ENCODE data around the gene DCDC2C. TPM values are rescaled to one million over a fixed set of nuclear protein-coding genes. Genes with fewer than 3 reads are reported as not detected.

Gene DCDC2C
- polyA plus RNA-seq, 1 of the 3 experiments (the other 2 are of a cell fraction), result not detected

- Histone ChIP-seq H4K20me1 (ENCODE audit: insufficient read depth) (no peaks in the 10 kb centered on the region), H3K4me3 (ENCODE audit: low read depth in 2 of 2, low read length in 1 of 2) (no peak overlapping the region), H3K4me1 (ENCODE audit: control insufficient read depth in 1 of 2, insufficient read depth in 2 of 2, low read depth in 1 of 2, low read length in 1 of 2) (no peaks in the 10 kb centered on the region), H3K4me2 (no peak overlapping the region), H3K9me2 (no peaks in the 10 kb centered on the region), H2AFZ (ENCODE audit: low read depth) (no peak overlapping the region), H3F3A (replicated peaks; ENCODE audit: insufficient read depth) (no peaks in the 10 kb centered on the region), H3K36me3 (replicated peaks in 1 of 2; ENCODE audit: control insufficient read depth in 1 of 2, insufficient read depth in 2 of 2, low read length in 1 of 2) (no peaks in the 10 kb centered on the region), H3K27ac (ENCODE audit: low read depth in 2 of 2, low read length in 1 of 2) (no peak overlapping the region), H3K79me2 (ENCODE audit: insufficient read depth) (no peaks in the 10 kb centered on the region), H3K9ac (no peak overlapping the region), H3K27me3 (ENCODE audit: insufficient read depth) (no peaks in the 10 kb centered on the region), H3K9me3 (no peaks in the 10 kb centered on the region; the same call in 1 of the 2 replicates)
- WGBS (ENCODE audit: low lambda C conversion rate), result 11% methylated on average over 2 of the region's 2 CpGs
- DNase-seq, result no peak
- TF ChIP-seq YY1 (IDR thresholded peaks at IDR 0.05; ENCODE audit: low read depth), result no peak
- no peak for TF ChIP-seq TAF1 (IDR thresholded peaks at IDR 0.05; ENCODE audit: borderline replicate concordance, low read depth, low read length)
- TF ChIP-seq RCOR1 (IDR thresholded peaks at IDR 0.05; ENCODE audit: low read length), result no peak
- TF ChIP-seq RXRA (IDR thresholded peaks at IDR 0.05; ENCODE audit: borderline replicate concordance, low read depth), result no peak
- TF ChIP-seq EZH2phosphoT487 (IDR thresholded peaks at IDR 0.05; ENCODE audit: borderline replicate concordance, low read depth), result no peak
- no peak for TF ChIP-seq JUND (IDR thresholded peaks at IDR 0.05)
- TF ChIP-seq REST (IDR thresholded peaks at IDR 0.05; ENCODE audit: low read depth, low read length), result no peak
- TF ChIP-seq, protein P1, sequence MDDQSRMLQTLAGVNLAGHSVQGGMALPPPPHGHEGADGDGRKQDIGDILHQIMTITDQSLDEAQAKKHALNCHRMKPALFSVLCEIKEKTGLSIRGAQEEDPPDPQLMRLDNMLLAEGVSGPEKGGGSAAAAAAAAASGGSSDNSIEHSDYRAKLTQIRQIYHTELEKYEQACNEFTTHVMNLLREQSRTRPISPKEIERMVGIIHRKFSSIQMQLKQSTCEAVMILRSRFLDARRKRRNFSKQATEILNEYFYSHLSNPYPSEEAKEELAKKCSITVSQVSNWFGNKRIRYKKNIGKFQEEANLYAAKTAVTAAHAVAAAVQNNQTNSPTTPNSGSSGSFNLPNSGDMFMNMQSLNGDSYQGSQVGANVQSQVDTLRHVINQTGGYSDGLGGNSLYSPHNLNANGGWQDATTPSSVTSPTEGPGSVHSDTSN (IDR thresholded peaks at IDR 0.05), result no peak
- TF ChIP-seq, protein P2, sequence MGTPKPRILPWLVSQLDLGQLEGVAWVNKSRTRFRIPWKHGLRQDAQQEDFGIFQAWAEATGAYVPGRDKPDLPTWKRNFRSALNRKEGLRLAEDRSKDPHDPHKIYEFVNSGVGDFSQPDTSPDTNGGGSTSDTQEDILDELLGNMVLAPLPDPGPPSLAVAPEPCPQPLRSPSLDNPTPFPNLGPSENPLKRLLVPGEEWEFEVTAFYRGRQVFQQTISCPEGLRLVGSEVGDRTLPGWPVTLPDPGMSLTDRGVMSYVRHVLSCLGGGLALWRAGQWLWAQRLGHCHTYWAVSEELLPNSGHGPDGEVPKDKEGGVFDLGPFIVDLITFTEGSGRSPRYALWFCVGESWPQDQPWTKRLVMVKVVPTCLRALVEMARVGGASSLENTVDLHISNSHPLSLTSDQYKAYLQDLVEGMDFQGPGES (IDR thresholded peaks at IDR 0.05; ENCODE audit: low read depth, low read length), result no peak
- CTCF ChIA-PET, result interaction anchor here (0.6 to 1.3 kb wide), 3 partner anchors 64 to 806 kb away, joined by 3 to 4 read pairs (median 3); no protein-coding TSS in a partner anchor
- POLR2A ChIA-PET, result no interaction called here
These were observed 191.6 kb downstream of the DCDC2C start for GRCh38 chr2:3895021-3895420.

Other genes with a start within 250 kb of the DCDC2C start
- gene ADI1, start 184.0 kb upstream of the DCDC2C start, polyA plus RNA-seq (2012; rRNA removed), result 49.4 and 67.2 TPM in 2 replicates
- gene RNASEH1, start 145.2 kb upstream of the DCDC2C start, polyA plus RNA-seq (2012; rRNA removed), result 34.4 and 35.3 TPM in 2 replicates
- 2,166 and 2,477 TPM in 2 replicates for gene RPS7, start 128.3 kb upstream of the DCDC2C start, polyA plus RNA-seq (2012; rRNA removed)
- 8.7 and 15.2 TPM in 2 replicates for gene COLEC11, start 108.5 kb upstream of the DCDC2C start, polyA plus RNA-seq (2012; rRNA removed)
- gene ALLC, start 45.4 kb upstream of the DCDC2C start, polyA plus RNA-seq (2012; rRNA removed), result 0.08 TPM in 1 of 2 replicates, not detected in the other